BJ (cell line): ENCODE measurements around the gene CCKAR. TPM values are rescaled to one million over a fixed set of nuclear protein-coding genes. Genes with fewer than 3 reads are reported as not detected.

Experiments used
- CTCF ChIA-PET: fragments of 350-600 bp; formaldehyde crosslinking; extraction: SDS; loops from one replicate; lab custom pipeline; 2021; ENCODE audit warnings: antibody characterized with exemption, inconsistent platforms; lab: Yijun Ruan, JAX
- POLR2A ChIA-PET: fragments of 300-600 bp; sonication (Branson Sonifier 250); formaldehyde crosslinking; extraction: SDS; loops from one replicate; lab custom pipeline; 2021; ENCODE audit warnings: antibody characterized with exemption; lab: Charles Lee
- DNase-seq: peaks from one replicate; pipeline ENCODE4 v3.0.0-alpha.2; 2011; ENCODE audit warnings: low read depth
- H3K27me3 ChIP-seq: 2 replicates; pipeline ENCODE4 v1.6.0; 2011; ENCODE audit warnings: low read length; ENCODE audit not compliant: control insufficient read depth, insufficient read depth
- H3K36me3 ChIP-seq: 2 replicates; pipeline ENCODE4 v1.5.1; 2011; ENCODE audit warnings: low read length; ENCODE audit not compliant: control insufficient read depth, insufficient read depth
- H3K4me3 ChIP-seq: 2 replicates; pipeline ENCODE4 v1.5.1; 2011; ENCODE audit warnings: low read depth, mild to moderate bottlenecking, control low read depth, low read length
- polyA plus RNA-seq: library from polyadenylated mRNA; depleted of rRNA; stranded (reverse); fragments of >200 nt; gene quantifications from 2 replicates; pipeline ENCODE4 v1.2.3, GENCODE V29; 2011
- TF ChIP-seq, protein P1 (sequence below): IDR thresholded peaks from 2 replicates; pipeline ENCODE4 v1.5.1; 2011; ENCODE audit warnings: low read depth, mild to moderate bottlenecking, control low read depth, inconsistent platforms, low read length, moderate library complexity; ENCODE audit not compliant: insufficient read depth

CCKAR gene
- polyA plus RNA-seq, 1 experiment: 0.12 TPM

- Histone ChIP-seq H3K36me3 (no peaks in the 10 kb centered on the region), H3K4me3 (no peak overlapping the region), H3K27me3 (no peaks in the 10 kb centered on the region)
- ChIA-PET POLR2A (no interaction called here), CTCF (no interaction called here)
- DNase-seq: no peak
- TF ChIP-seq, protein P1, sequence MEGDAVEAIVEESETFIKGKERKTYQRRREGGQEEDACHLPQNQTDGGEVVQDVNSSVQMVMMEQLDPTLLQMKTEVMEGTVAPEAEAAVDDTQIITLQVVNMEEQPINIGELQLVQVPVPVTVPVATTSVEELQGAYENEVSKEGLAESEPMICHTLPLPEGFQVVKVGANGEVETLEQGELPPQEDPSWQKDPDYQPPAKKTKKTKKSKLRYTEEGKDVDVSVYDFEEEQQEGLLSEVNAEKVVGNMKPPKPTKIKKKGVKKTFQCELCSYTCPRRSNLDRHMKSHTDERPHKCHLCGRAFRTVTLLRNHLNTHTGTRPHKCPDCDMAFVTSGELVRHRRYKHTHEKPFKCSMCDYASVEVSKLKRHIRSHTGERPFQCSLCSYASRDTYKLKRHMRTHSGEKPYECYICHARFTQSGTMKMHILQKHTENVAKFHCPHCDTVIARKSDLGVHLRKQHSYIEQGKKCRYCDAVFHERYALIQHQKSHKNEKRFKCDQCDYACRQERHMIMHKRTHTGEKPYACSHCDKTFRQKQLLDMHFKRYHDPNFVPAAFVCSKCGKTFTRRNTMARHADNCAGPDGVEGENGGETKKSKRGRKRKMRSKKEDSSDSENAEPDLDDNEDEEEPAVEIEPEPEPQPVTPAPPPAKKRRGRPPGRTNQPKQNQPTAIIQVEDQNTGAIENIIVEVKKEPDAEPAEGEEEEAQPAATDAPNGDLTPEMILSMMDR: no peak
Measured at GRCh38 chr4:26447378-26447777, 42.9 kb downstream of the CCKAR start.

- DNase-seq: no peak
- TF ChIP-seq, protein P1: no peak
- ChIA-PET POLR2A (no interaction called here), CTCF (no interaction called here)
- H3K4me3 ChIP-seq: no peak overlapping the region
- no peaks in the 10 kb centered on the region for H3K27me3 ChIP-seq
- H3K36me3 ChIP-seq: 0 out of 2 replicates have a peak, but pooled peaks cover 1% of the 10 kb centered on the region
Measured at GRCh38 chr4:26441771-26442170, 48.5 kb downstream of the CCKAR start.

DNA sequence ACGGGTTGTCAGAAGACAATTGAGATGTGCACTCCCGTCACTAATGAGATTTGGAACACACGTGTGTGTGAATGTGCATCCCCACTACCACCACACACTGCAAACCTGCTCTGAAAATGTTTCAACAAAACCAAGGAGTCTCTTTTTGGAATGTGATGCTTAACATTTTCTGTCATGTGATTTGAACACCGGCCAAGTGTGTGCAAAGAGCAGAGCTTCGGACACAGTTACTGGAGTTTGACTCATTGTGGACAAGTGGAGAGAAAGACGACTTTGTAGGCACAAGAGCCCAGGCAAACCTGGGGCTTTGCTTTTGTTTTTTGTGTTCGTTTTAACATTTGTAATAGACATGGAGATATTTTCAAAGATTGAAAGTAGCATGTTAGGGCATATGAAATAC, 49.2 kb downstream of the CCKAR start:
- TF ChIP-seq, protein P1: no peak
- CTCF ChIA-PET: no interaction called here
- Histone ChIP-seq H3K4me3 (no peak overlapping the region), H3K36me3 (0 out of 2 replicates have a peak, but pooled peaks cover 1% of the 10 kb centered on the region), H3K27me3 (no peaks in the 10 kb centered on the region)
- POLR2A ChIA-PET: no interaction called here
- no peak for DNase-seq

DNA sequence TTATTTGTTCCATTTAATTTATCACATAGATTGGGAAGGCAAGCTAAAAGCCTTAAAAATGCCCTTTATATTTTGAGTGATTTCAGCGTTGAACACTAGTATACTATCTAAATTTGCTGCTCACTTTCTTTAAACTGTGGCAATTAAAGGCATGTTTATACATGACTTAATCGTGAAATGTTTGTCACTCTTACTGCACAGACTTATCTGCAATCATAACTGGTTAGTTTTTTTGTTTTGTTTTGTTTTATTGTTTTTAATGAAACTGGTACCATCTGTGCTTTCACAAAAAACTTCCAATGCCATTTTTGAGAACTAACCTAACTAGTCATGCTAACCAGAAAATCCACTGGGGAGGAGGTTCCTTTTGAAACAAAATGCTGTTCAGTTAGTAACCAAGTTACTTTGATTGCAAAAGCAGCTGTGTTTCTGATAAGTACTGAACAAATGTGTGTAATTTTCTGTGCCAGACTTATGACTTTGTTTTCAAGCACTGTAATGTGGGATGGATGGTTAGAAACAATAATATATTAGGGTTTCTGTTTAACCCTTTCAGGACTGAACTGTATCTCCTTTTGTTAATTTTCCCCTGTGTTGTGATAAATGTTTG, 56.1 kb downstream of the CCKAR start:
- ChIA-PET POLR2A (no interaction called here), CTCF (interaction anchor here (1.2 to 1.9 kb wide), 2 partner anchors 23 to 287 kb away, joined by 3 to 4 read pairs; no protein-coding TSS in a partner anchor)

DNA sequence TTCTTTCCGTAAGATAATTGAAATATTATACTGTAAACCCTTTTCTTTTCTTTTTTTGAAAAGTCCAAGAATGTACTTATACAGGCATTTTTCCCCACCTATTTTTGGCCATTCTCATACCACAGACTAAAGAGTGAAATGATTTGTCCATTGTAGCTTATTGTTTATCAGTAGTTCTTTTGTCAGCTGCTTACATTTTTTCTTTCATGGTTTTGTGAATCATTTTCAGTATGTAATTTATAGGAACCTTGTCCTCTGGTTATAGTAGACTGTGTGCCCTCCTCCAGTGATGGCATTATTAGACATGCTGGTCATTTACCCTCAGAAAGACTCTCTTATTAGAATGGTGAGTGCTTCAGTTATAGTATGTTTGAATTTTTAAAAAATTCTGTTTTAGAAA, 56.7 kb downstream of the CCKAR start:
- TF ChIP-seq, protein P1: no peak
- CTCF ChIA-PET: interaction anchor here (0.9 to 1.9 kb wide), 3 partner anchors 24 to 445 kb away, joined by 3 to 4 read pairs (median 4); no protein-coding TSS in a partner anchor

More for the DNA sequence above, 56.1 kb downstream of the CCKAR start:
- TF ChIP-seq, protein P1: no peak
- no peak for DNase-seq
- Histone ChIP-seq H3K36me3 (peaks cover 6% of the 10 kb centered on the region), H3K27me3 (no peaks in the 10 kb centered on the region), H3K4me3 (no peak overlapping the region)

More for the DNA sequence above, 56.7 kb downstream of the CCKAR start:
- POLR2A ChIA-PET: no interaction called here
- H3K27me3 ChIP-seq: no peaks in the 10 kb centered on the region
- no peak for DNase-seq
- H3K36me3 ChIP-seq: peaks cover 6% of the 10 kb centered on the region
- no peak overlapping the region for H3K4me3 ChIP-seq
